ENCODE data around the gene FZD4. TPM values are rescaled to one million over a fixed set of nuclear protein-coding genes. Genes with fewer than 3 reads are reported as not detected.

The FZD4 gene
- total and polyA plus RNA-seq, 2 donors (not counting 3 experiments of a cell fraction or from before 2014, with no cell fraction given): 56.6 to 112 TPM

DNA sequence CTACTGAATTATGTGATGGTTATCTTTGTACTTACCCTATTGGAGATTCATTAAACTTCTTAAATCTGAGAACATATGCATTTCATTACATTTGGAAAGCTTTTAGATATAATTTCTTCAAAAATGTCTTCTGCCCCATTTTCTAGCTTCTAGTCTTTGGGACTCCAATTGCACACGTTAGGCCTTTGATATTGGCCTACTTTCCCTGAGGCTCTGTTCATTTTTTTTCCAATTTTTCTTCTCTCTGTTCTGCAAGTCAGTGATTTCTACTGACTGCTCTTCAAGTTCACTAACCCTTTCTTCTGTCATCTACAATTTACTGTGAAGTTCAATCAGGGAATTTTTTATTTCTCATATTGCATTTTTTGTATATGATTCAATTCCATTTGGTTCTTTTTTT is 43.0 kb downstream of the FZD4 start:
- Histone ChIP-seq H3K9me1 (replicated peaks; ENCODE audit: control insufficient read depth, extremely low read depth, insufficient read depth, low read length) (no peaks in the 10 kb centered on the region), H3K4me3 (replicated peaks in 1 of 3; ENCODE audit: insufficient read depth in 1 of 3, low read depth in 1 of 3, low read length in 3 of 3) (no peak overlapping the region), H3K79me2 (ENCODE audit: control insufficient read depth, insufficient read depth, low read length) (no peaks in the 10 kb centered on the region), H3K4me2 (ENCODE audit: insufficient read depth, low read length) (no peak overlapping the region), H2AFZ (ENCODE audit: low read depth, low read length) (no peak overlapping the region), H3K27ac (ENCODE audit: insufficient read depth, low read depth, low read length) (no peak overlapping the region), H3K4me1 (ENCODE audit: control insufficient read depth, extremely low read depth, insufficient read depth, low read length) (peaks cover 31% of the 10 kb centered on the region), H3K9ac (replicated peaks; ENCODE audit: extremely low read depth, insufficient read depth, low read length) (no peak overlapping the region), H3K36me3 (ENCODE audit: control insufficient read depth in 2 of 2, extremely low read depth in 1 of 2, insufficient read depth in 2 of 2, low read length in 2 of 2) (no peaks in the 10 kb centered on the region), H4K20me1 (replicated peaks; ENCODE audit: control insufficient read depth, extremely low read depth, insufficient read depth, low read length) (no peaks in the 10 kb centered on the region), H3K9me3 (replicated peaks; ENCODE audit: control insufficient read depth, insufficient read depth, low read length) (no peaks in the 10 kb centered on the region), H3K27me3 (ENCODE audit: control insufficient read depth in 2 of 2, insufficient read depth in 2 of 2, low read length in 2 of 2) (no peaks in the 10 kb centered on the region)
- ChIA-PET POLR2A (no interaction called here), CTCF (interaction anchor here (1.0 kb wide), 1 partner anchor 10 kb away, joined by 4 read pairs; no protein-coding TSS in a partner anchor)
- TF ChIP-seq POLR2AphosphoS5 (IDR thresholded peaks at IDR 0.05; ENCODE audit: insufficient read depth, low read depth, low read length) (no peak), JUN (IDR thresholded peaks at IDR 0.05; ENCODE audit: borderline replicate concordance, insufficient read depth, insufficient read length, low read depth) (no peak), MYC (IDR thresholded peaks at IDR 0.05; ENCODE audit: low read depth, low read length) (no peak), EZH2 (IDR thresholded peaks at IDR 0.05; ENCODE audit: borderline replicate concordance, low read depth, low read length, severe bottlenecking) (no peak), CTCF (IDR thresholded peaks at IDR 0.05; ENCODE audit: extremely low read depth in 1 of 2, insufficient read depth in 1 of 2, low read depth in 1 of 2, low read length in 2 of 2) (no peak), MAX (IDR thresholded peaks at IDR 0.05; ENCODE audit: insufficient read depth, insufficient read length) (no peak), GATA2 (IDR thresholded peaks at IDR 0.05; ENCODE audit: insufficient read depth, insufficient read length, low read depth, low read length) (no peak), POLR2A (IDR thresholded peaks at IDR 0.05; ENCODE audit: low read depth, low read length) (no peak), FOS (IDR thresholded peaks at IDR 0.05; ENCODE audit: borderline replicate concordance, insufficient read depth, low read length) (no peak)
- FAIRE-seq (no peak), DNase-seq (ENCODE audit: low read depth, low spot score) (no peak)
- dilution Hi-C loops (cut with MboI; ENCODE audit: extremely low pct_ligation_motif_present, low sequenced_read_pairs): no loop called here
- no TSS peak for BruUV-seq (replicated peaks)
- intact Hi-C loops (cut with micrococcal nuclease): no loop called here
